ENCODE measurements around the gene ZNF678.

ZNF678 gene

DNA sequence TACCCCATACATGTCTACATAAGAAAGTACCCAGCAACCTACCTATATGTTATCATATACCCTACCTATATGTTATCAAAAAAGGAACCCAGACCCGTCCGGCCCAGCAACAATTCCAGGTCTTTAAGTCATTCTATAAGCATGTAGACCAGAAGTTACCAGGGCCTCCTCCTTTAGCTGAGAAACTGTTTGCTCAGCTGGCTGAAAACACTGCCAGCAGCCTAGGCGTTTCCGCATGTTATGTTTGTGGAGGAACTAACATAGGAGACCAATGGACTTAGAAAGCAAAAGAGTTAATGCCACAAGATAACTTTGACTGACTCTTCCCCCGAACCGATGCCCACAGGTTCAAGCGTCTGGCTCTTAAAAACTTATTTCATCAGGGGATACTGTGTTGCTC lies 7.1 kb upstream of the ZNF678 start:
- Histone ChIP-seq H3K9ac (ENCODE audit: low read length) (no peak overlapping the region), H3K27ac (ENCODE audit: low read depth, low read length, poor library complexity, severe bottlenecking) (no peak overlapping the region), H3F3A (ENCODE audit: insufficient read depth, low read length) (no peaks in the 10 kb centered on the region), H3K9me2 (ENCODE audit: low read depth, low read length) (no peaks in the 10 kb centered on the region), H3K36me3 (ENCODE audit: insufficient read depth, low read length) (no peaks in the 10 kb centered on the region), H4K20me1 (ENCODE audit: insufficient read depth, low read length) (no peaks in the 10 kb centered on the region), H3K79me2 (ENCODE audit: insufficient read depth, low read length) (no peaks in the 10 kb centered on the region), H3K4me2 (ENCODE audit: low read length) (no peak overlapping the region), H3K9me3 (ENCODE audit: low read length) (no peaks in the 10 kb centered on the region), H3K4me1 (ENCODE audit: insufficient read depth, low read length, severe bottlenecking) (no peaks in the 10 kb centered on the region), H3K4me3 (ENCODE audit: low read depth, low read length, poor library complexity, severe bottlenecking) (no peak overlapping the region), H2AFZ (ENCODE audit: low read length) (no peak overlapping the region), H3K27me3 (ENCODE audit: insufficient read depth, low read length) (no peaks in the 10 kb centered on the region; the same call in 1 of the 2 replicates)
- TF ChIP-seq, protein P1, sequence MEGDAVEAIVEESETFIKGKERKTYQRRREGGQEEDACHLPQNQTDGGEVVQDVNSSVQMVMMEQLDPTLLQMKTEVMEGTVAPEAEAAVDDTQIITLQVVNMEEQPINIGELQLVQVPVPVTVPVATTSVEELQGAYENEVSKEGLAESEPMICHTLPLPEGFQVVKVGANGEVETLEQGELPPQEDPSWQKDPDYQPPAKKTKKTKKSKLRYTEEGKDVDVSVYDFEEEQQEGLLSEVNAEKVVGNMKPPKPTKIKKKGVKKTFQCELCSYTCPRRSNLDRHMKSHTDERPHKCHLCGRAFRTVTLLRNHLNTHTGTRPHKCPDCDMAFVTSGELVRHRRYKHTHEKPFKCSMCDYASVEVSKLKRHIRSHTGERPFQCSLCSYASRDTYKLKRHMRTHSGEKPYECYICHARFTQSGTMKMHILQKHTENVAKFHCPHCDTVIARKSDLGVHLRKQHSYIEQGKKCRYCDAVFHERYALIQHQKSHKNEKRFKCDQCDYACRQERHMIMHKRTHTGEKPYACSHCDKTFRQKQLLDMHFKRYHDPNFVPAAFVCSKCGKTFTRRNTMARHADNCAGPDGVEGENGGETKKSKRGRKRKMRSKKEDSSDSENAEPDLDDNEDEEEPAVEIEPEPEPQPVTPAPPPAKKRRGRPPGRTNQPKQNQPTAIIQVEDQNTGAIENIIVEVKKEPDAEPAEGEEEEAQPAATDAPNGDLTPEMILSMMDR (IDR thresholded peaks at IDR 0.05; ENCODE audit: low read length) = no peak
- TF ChIP-seq EZH2 (IDR thresholded peaks at IDR 0.05; ENCODE audit: borderline replicate concordance, low read length) = no peak

DNA sequence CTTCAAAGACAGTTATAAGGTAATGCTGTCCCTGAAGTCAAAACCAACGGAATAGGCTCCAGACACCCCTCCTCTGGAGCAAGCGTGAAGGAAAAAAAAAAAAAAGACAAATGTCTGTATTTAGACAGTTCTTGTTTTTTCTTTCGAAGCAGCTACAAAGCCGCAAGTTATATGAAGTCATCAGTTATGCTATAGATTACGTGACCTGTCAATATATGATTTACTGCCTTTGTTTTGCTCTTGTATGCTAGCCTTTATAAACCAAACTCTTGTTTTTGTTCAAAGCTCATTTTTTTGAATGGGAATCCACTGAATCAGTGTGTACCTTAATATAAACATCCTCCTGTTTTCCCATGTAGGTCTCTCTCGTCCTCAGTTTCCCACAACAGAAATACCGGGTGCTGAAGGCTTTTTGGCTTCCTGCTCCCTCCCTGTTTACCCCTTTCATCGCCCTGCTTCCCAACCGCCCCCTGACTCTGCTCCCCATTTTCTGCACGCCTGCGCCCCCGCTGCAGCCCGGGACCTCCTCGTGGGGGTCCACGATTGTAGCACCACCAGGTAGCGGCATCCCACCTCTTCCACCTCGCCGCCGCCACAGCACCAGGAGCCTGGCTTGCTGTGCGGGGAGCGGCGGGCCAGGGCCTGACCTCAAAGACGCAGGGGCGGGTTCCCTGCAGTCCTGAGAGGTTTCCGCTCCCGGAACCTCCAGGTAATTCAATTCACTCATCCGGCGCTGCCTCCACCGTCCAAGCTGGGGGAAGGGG lies 5.2 kb upstream of the ZNF678 start:
- no peak overlapping the region for H3K4me3 ChIP-seq (ENCODE audit: low read depth, low read length, poor library complexity, severe bottlenecking)
- H3K4me2 ChIP-seq (ENCODE audit: low read length) = no peak overlapping the region
- H2AFZ ChIP-seq (ENCODE audit: low read length) = no peak overlapping the region
- H3K9ac ChIP-seq (ENCODE audit: low read length) = no peak overlapping the region
- no peaks in the 10 kb centered on the region for H3K9me3 ChIP-seq (ENCODE audit: low read length)
- H3F3A ChIP-seq (ENCODE audit: insufficient read depth, low read length) = no peaks in the 10 kb centered on the region
- no peak for TF ChIP-seq EZH2 (IDR thresholded peaks at IDR 0.05; ENCODE audit: borderline replicate concordance, low read length)
- TF ChIP-seq, protein P1 (IDR thresholded peaks at IDR 0.05; ENCODE audit: low read length) = no peak
- no peak overlapping the region for H3K27ac ChIP-seq (ENCODE audit: low read depth, low read length, poor library complexity, severe bottlenecking)
- no peaks in the 10 kb centered on the region for H3K36me3 ChIP-seq (ENCODE audit: insufficient read depth, low read length)
- H3K79me2 ChIP-seq (ENCODE audit: insufficient read depth, low read length) = no peaks in the 10 kb centered on the region
- no peaks in the 10 kb centered on the region; the same call in 1 of the 2 replicates for H3K27me3 ChIP-seq (ENCODE audit: insufficient read depth, low read length)
- no peaks in the 10 kb centered on the region for H3K4me1 ChIP-seq (ENCODE audit: insufficient read depth, low read length, severe bottlenecking)
- no peaks in the 10 kb centered on the region for H3K9me2 ChIP-seq (ENCODE audit: low read depth, low read length)
- no peaks in the 10 kb centered on the region for H4K20me1 ChIP-seq (ENCODE audit: insufficient read depth, low read length)

DNA sequence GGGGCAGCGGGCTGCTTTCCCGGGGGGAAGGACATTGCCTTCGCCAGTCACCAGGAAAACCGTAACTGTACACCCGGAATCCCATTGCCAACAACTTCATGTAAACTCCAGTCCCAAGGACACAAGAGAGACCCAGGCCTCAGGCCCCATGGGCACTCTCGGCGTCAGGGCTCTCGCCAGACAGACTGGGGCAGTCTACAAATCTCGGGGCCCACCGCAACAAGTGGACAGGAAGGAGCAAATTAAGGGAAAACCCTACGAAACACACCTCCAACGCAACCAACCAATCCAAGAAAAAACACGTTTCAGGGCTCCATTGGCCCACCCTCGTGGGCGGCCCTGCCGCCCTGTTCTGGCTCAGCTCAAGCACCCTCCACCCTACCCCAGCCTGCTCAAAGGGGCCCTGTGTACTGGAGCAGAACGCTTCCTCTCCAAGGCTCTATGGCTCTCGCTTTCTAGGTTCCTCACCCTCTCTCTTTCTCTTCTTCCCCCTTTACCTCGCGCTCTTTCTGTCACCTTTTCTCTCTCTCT lies 4.6 kb upstream of the ZNF678 start:
- Histone ChIP-seq H3K9me2 (ENCODE audit: low read depth, low read length) (no peaks in the 10 kb centered on the region), H3K79me2 (ENCODE audit: insufficient read depth, low read length) (no peaks in the 10 kb centered on the region), H3K27me3 (ENCODE audit: insufficient read depth, low read length) (no peaks in the 10 kb centered on the region; the same call in 1 of the 2 replicates), H3F3A (ENCODE audit: insufficient read depth, low read length) (no peaks in the 10 kb centered on the region), H3K4me3 (ENCODE audit: low read depth, low read length, poor library complexity, severe bottlenecking) (no peak overlapping the region), H2AFZ (ENCODE audit: low read length) (no peak overlapping the region), H3K27ac (ENCODE audit: low read depth, low read length, poor library complexity, severe bottlenecking) (no peak overlapping the region), H3K9me3 (ENCODE audit: low read length) (no peaks in the 10 kb centered on the region), H3K36me3 (ENCODE audit: insufficient read depth, low read length) (no peaks in the 10 kb centered on the region), H3K4me2 (ENCODE audit: low read length) (no peak overlapping the region), H3K4me1 (ENCODE audit: insufficient read depth, low read length, severe bottlenecking) (no peaks in the 10 kb centered on the region), H4K20me1 (ENCODE audit: insufficient read depth, low read length) (no peaks in the 10 kb centered on the region), H3K9ac (ENCODE audit: low read length) (no peak overlapping the region)
- TF ChIP-seq, protein P1 (IDR thresholded peaks at IDR 0.05; ENCODE audit: low read length) = no peak
- no peak for TF ChIP-seq EZH2 (IDR thresholded peaks at IDR 0.05; ENCODE audit: borderline replicate concordance, low read length)

All from OCI-LY1 (cell line).